GM18499 (cell line): ENCODE data around the gene NSMF.
A peak's percentile ranks its signal among the peaks of the same experiment; 100 is the strongest.

Experiments used
- ATAC-seq: cut with Tn5 transposase; IDR thresholded peaks from one replicate; pipeline ENCODE4 v1.9.1; 2021; ENCODE audit warnings: moderate number of reproducible peaks; ENCODE audit not compliant: insufficient read depth, unreplicated experiment

NSMF gene

GRCh38 chr9:137492464-137493363, 33.6 kb upstream of the NSMF start:
- no peak for ATAC-seq

- ATAC-seq = no peak
Observed at GRCh38 chr9:137491735-137492432, 32.8 kb upstream of the NSMF start.

DNA sequence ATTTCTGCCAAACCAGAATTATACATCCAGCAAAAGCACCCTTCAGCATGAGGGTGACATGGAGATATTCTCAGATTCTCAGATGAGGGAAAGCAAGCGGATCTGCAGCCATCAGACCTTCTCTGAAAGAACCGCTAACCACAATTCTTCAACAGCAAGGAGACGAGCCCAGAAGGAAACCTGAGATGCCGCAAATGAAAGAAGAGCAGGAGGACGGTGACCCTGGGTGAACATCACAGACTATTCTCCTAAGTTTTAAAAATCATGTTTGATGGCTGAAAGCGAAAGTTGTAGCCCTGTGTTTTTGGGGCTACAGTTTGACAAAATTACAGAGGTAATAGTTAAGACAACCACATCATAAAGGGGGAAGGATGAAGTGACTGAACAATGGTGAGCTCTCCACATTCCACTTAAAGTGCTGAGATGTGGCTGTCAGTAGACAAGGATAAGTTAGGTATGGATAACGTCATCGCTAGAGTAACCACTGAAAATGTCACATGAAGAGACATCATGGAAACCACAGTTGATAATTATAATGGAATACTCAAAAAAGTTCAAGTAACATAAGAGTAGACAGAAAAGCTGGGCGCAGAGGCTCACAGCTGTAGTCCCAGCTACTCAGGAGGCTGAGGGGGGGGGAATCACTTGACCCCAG, 31.5 kb upstream of the NSMF start:
- ATAC-seq = no peak

DNA sequence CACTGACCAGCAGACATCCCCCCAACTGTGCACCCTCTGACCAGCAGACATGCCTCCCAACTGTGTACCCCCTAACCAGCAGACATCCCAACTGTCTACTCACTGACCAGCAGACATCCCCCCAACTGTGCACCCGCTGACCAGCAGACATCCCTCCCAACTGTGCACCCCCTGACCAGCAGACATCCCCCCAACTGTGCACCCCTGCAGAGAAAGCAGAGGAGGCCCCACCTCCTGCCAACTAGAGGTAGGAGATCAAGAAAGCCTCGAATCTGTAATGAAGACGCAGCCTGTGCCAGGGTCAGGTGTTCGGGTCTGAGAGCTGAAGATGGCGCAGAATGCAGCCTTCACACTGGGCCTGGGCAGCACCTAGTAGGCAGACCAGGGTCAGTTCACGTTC, 29.8 kb upstream of the NSMF start:
- no peak for ATAC-seq

GRCh38 chr9:137488327-137488653, 29.2 kb upstream of the NSMF start:
- ATAC-seq = no peak

DNA sequence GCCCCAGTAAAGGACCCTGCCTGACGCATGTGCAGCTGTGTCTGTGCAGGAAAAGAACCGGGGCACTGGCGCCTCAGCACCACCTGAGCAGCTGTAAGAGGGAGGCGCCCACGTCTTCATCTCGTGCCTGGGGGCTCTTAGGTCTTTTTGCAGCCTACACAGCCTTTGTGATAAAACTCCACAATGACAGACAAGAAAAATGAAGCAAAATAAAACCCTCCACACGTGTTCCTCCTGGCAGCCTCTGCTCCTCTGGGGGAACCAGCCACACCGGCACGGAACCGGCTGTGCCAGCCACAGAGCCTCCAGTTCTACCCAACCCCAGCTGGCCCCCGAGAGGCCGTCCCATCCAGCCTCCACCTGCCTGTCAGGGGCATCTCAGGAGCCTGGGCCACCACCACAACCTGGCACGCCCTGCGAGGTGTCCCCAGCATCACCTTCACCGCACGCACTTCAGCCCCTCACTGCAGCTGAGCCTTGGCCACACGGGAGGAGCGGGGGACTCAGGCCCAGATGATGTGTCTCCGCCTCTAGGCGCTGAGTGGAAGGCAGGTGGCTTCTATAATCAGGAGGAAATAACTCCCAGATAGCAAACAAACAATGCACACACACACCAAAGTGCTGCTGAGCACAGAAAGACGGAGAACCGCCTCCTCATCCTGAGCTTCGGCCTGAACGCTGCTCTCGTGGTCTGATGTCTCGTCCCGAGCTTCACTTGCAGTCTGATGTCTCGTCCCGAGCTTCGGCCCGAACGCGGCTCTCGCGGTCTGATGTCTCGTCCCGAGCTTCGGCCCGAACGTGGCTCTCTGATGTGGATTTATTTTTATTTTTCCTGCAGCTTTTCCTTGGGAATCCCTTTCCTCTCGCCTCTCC, 28.6 kb upstream of the NSMF start:
- ATAC-seq = no peak

- ATAC-seq = no peak
Observed at GRCh38 chr9:137486545-137487453, 27.7 kb upstream of the NSMF start.

- ATAC-seq = no peak
Observed at GRCh38 chr9:137486141-137486490, 27.0 kb upstream of the NSMF start.

GRCh38 chr9:137485343-137486140, 26.4 kb upstream of the NSMF start:
- ATAC-seq = no peak

DNA sequence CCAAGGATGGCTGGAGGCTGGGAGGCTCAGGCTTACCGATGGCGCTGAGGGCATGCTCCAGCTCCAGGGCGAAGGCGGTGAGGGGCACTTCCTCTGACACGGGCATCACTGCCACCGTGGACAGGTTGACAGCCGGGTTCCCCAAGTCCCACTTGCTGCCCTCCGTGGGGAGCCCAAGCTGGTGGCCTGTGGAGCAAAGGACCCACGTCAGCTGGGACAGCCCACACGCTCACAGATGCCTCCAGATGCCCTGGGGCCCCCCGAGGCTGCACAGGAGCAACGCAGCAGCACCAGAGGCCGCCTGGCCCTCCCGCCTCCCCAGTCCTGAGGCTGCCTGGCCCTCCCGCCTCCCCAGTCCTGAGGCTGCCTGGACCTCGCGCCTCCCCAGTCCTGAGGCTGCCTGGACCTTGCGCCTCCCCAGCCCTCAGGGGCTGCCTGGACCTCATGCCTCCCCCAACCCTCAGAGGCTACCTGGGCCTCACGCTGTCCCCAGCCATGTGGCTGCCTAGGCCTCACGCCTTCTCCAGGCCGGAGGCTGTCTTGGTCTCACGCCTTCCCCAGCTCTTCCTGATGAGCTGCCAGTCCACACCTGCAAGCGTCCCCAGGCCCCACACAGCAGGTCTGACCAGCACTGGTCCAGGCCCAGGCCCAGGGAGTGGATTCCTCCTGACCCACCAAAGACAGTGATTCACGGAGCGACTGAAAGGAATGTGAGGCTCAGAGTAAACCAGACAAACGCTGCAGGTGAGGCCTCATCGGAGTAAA, 25.6 kb upstream of the NSMF start:
- ATAC-seq = no peak

DNA sequence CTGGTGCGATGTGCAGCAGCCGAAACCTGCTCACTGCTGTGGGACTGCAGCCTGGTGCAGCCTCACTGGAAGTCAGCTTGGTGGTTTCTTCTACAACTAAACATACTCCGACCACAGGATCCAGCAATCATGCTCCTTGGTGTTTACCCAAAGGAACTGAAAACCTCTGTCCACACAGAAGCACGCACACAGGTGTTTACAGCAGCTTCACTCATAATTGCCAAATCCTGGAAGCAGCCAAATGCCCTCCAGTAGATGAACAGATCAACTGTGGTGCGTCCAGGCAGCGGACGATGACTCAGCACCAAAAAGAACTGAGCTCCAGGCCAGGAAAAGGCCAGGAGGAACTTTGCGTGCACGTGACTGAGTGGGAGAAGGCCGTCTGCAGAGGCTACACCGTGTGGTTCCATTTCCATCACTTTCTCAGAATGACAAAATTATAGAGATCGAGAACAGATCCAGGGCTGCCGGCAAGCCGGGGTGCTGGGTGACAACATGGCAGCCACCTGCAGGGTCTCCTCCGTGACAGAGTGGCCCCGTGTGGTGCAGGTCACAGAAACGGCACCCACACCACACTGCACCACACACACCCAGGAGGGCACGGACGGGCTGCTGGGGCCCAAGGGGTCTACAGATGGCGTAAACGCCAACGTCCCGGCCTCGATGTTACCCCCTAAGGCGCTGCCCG, 23.1 kb upstream of the NSMF start:
- peak; percentile 61 for ATAC-seq

DNA sequence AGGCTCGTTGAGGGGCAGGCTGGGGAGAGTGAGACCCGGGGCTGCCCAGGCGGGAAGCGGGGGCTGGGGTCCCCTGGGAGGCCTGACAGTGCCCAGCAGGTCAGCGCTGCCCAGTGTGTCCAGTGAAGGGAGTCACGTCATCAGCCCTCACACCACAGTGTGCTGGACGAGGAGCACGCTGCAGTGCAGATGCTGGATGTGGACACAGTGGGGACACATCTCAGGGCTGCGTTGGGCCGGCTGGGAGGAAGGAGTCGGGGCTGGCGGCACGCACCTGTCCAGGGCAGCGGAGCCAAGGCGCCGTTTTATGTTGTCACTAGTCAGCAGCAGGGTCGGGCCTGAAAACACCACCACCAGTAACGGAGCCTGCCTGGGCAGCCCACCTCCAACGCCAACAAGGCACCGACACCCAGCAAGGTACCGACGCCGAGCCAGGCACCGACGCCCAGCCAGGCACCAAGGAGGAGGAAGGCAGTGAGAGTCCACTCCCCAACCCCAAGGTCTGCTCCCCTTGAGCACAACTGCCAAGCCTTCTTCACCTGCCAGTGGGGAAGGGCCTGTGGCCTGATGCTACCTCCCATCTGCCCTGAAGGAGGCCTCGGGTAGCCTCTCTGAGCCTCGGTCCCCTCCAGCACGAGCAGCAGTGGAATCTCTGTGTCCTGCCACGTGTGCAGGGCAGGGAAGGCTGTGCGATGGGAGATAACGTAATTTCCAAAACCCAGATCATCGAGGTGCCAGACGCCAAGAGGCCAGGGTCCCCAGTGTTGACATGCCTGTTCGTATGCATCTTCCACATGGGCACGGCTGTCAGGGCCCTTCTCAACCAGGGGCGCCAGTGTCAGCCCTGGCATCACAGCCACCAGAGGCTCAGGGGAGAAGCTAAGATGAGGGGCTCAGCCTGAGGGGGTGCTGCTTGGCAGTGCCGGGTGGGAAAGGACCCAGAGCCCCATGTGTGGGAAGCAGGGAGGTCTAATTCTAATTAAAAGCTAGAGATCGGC, 21.9 kb upstream of the NSMF start:
- no peak for ATAC-seq

DNA sequence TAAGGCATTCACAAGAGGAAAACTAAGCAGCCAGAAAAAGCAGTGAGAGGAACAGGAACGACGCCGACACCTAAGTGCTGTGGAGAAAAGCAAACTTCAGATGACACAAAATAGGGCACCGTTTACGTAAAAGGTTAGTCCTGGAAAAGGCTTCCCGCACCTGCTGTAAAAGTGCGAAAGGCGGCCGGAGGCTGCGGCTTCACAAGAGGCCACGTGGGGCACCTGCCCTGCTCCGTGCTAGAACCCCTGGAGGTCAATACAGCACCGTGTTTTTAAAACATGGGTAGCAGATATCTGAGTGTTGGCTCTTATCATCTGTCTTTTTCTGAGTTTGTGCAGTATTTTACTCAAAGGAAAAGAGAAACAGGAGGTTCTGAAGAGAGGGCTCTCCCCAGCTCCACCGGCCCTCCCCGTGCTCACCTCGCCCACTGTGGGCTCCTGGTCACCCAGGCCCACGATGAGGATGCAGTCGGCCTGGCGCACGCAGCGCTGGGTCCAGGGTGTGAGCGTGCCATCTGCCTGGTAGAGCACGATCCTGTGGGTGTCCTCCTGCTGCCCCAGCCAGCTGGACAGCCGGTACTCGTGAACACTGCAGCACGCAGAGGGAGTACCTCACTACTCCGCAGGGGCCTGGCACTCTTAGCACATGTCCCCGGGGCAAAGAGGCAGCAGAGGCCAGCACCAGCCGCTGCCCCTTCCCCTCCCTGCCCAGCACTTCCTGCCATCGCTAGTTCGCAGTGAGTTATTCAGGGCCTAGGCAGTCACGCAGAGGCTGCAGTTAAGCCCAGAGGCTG, 21.0 kb upstream of the NSMF start:
- no peak for ATAC-seq

- no peak for ATAC-seq
Observed at GRCh38 chr9:137478962-137479861, 20.1 kb upstream of the NSMF start.

DNA sequence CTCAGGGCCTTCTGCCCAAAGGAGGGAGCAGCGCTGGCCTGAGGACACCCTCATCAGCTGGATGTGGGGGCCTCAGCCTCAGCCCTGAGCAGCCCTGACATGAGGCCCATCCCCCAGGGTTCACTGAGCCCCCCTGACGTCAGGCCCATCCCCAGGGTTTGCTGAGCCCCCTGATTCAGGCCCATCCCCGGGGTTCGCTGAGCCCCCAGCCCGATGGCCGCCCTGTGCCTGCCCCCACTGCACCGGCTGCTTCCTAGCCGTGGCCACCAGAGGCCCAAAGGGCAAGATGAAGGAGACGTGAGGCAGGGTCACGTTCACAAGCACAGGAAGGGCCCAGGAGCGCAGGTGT, 19.5 kb upstream of the NSMF start:
- ATAC-seq = no peak
